ENCODE results near the gene GLYAT. TPM values are rescaled to one million over a fixed set of nuclear protein-coding genes. Genes with fewer than 3 reads are reported as not detected.

GLYAT gene
- total and polyA plus RNA-seq, 4 donors, result not detected

GRCh38 chr11:58741127-58741526, 9.4 kb upstream of the GLYAT start:
- Histone ChIP-seq H3K9me3 (ENCODE audit: control insufficient read depth in 4 of 4, insufficient read depth in 3 of 4, low read length in 3 of 4) (peaks cover 0 to 14% (median 8%) of the 10 kb centered on the region in 4 donors), H3K4me1 (ENCODE audit: control insufficient read depth in 5 of 5, insufficient read depth in 5 of 5, low read length in 5 of 5) (no peaks in the 10 kb centered on the region), H3K9ac (ENCODE audit: insufficient read depth in 1 of 2, low read length in 2 of 2) (no peak overlapping the region), H3K4me3 (no peak overlapping the region), H3K27ac (ENCODE audit: low read depth in 1 of 2, low read length in 1 of 2) (no peak overlapping the region), H3K36me3 (ENCODE audit: control insufficient read depth in 4 of 4, insufficient read depth in 4 of 4, low read length in 4 of 4) (no peaks in the 10 kb centered on the region), H3K27me3 (ENCODE audit: control insufficient read depth in 3 of 3, insufficient read depth in 3 of 3, low read length in 2 of 3) (no peaks in the 10 kb centered on the region)
- TF ChIP-seq CTCF (IDR thresholded peaks at IDR 0.05; ENCODE audit: control extremely low read depth, extremely low read depth), result no peak
- ATAC-seq (ENCODE audit: insufficient read depth, low FRiP score), result no peak
- DNase-seq, result no peak
- WGBS, 2 donors, result 77 to 83% methylated on average over 1 of the region's 1 CpG

DNA sequence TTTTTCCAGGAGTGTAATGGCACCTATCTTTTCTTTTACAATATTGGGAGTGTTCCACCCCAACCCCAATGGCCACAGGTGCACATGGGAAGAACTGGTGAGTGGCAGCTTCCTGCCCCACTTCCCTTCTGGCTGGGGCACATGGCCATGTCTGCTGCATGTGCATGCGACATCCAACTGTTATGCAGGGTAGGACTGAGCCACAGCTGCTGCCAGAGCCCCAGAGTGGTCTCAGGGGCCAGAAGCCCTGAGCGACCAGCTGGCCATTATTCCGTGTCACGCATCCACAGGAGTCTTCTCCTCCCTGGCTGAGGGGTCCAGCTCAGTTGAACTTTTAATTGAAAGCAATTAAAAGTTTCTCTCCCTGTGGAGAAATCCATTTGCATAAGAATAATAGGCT, 8.7 kb upstream of the GLYAT start:
- Histone ChIP-seq H3K9me3 (ENCODE audit: control insufficient read depth in 4 of 4, insufficient read depth in 3 of 4, low read length in 3 of 4) (peaks cover 0 to 14% (median 8%) of the 10 kb centered on the region in 4 donors), H3K4me3 (no peak overlapping the region), H3K27me3 (ENCODE audit: control insufficient read depth in 3 of 3, insufficient read depth in 3 of 3, low read length in 2 of 3) (no peaks in the 10 kb centered on the region), H3K4me1 (ENCODE audit: control insufficient read depth in 5 of 5, insufficient read depth in 5 of 5, low read length in 5 of 5) (no peaks in the 10 kb centered on the region), H3K27ac (ENCODE audit: low read depth in 1 of 2, low read length in 1 of 2) (no peak overlapping the region), H3K9ac (ENCODE audit: insufficient read depth in 1 of 2, low read length in 2 of 2) (no peak overlapping the region), H3K36me3 (ENCODE audit: control insufficient read depth in 4 of 4, insufficient read depth in 4 of 4, low read length in 4 of 4) (no peaks in the 10 kb centered on the region)
- DNase-seq, result no peak
- no peak for TF ChIP-seq CTCF (IDR thresholded peaks at IDR 0.05; ENCODE audit: control extremely low read depth, extremely low read depth)
- ATAC-seq (ENCODE audit: insufficient read depth, low FRiP score), result no peak
- WGBS, 2 donors, result 75 to 81% methylated on average over 4 of the region's 4 CpGs

DNA sequence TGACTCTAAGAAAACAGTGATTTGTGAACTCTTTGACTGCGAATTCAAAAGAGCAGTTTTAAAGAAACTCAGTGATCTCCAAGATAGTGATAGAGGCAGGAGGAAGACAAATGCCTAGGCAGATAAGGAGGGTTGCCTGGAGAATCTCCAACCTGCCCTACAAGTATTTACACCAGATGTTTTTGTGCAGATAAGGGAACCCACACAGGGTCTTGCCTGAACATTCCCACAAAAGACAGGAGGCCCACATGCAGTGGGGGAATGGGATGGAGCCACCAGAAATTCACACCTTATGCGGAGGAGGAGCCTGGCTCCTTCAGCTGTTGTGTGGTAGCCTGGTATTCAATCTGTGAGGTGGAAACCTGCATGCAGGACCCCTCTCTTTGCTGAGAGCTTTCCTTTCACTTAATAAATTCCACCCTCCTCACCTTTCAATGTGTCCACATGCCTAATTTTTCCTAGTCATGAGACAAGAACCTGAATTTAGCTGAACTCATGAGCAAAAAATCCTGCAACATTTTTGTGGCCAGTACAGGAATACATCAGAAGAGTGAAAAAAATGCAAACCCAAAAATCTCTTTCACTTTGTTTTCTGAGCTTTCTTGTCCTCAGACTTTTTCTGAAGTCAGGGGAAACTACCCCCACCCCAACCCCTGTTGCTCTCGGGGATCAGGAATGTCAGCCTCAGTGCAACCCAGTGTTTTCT, 8.1 kb upstream of the GLYAT start:
- H3K4me1 ChIP-seq (ENCODE audit: control insufficient read depth in 5 of 5, insufficient read depth in 5 of 5, low read length in 5 of 5), result no peaks in the 10 kb centered on the region
- no peak overlapping the region for H3K27ac ChIP-seq (ENCODE audit: low read depth in 1 of 2, low read length in 1 of 2)
- TF ChIP-seq CTCF (IDR thresholded peaks at IDR 0.05; ENCODE audit: control extremely low read depth, extremely low read depth), result no peak
- no peak for ATAC-seq (ENCODE audit: insufficient read depth, low FRiP score)
- 71 to 82% methylated on average over 3 of the region's 3 CpGs for WGBS, 2 donors
- DNase-seq, result no peak
- no peak overlapping the region for H3K9ac ChIP-seq (ENCODE audit: insufficient read depth in 1 of 2, low read length in 2 of 2)
- no peak overlapping the region for H3K4me3 ChIP-seq
- H3K27me3 ChIP-seq (ENCODE audit: control insufficient read depth in 3 of 3, insufficient read depth in 3 of 3, low read length in 2 of 3), result no peaks in the 10 kb centered on the region
- peaks cover 0 to 14% (median 8%) of the 10 kb centered on the region in 4 donors for H3K9me3 ChIP-seq (ENCODE audit: control insufficient read depth in 4 of 4, insufficient read depth in 3 of 4, low read length in 3 of 4)
- H3K36me3 ChIP-seq (ENCODE audit: control insufficient read depth in 4 of 4, insufficient read depth in 4 of 4, low read length in 4 of 4), result no peaks in the 10 kb centered on the region
